H1 (cell line): ENCODE measurements around the gene TMEM79. TPM values are rescaled to one million over a fixed set of nuclear protein-coding genes. Genes with fewer than 3 reads are reported as not detected.

Experiments used
- ASH2L ChIP-seq: fragments of 200-600, 300-600 bp; sonication (generic); IDR thresholded peaks from one replicate; pipeline ENCODE4 v1.7.1; 2017; ENCODE audit warnings: low read length
- CHD7 ChIP-seq: fragments of 300-600 bp; sonication (generic); IDR thresholded peaks from 2 replicates; pipeline ENCODE4 v1.7.1; 2012; ENCODE audit warnings: low read length, moderate library complexity, mild to moderate bottlenecking, inconsistent platforms; ENCODE audit not compliant: insufficient replicate concordance
- FOSL1 ChIP-seq: IDR thresholded peaks from 2 replicates; pipeline ENCODE4 v1.6.1; 2011; ENCODE audit warnings: mild to moderate bottlenecking, low read depth, low read length, moderate library complexity; ENCODE audit not compliant: insufficient read depth
- SIN3A ChIP-seq, 2 experiments: IDR thresholded peaks in 1 of 2; conservative IDR thresholded peaks in 1 of 2; 2 replicates each; pipeline ENCODE4 v1.6.1; 2011 to 2012; ENCODE audit warnings: low read length in 2 of 2, improper control_type of control experiment in 1 of 2, low read depth in 1 of 2, mild to moderate bottlenecking in 1 of 2
- TAF7 ChIP-seq: optimal IDR thresholded peaks from 2 replicates; pipeline ENCODE3; 2011; ENCODE audit warnings: low read depth, mild to moderate bottlenecking, inconsistent platforms, low read length, moderate library complexity, borderline replicate concordance
- TBP ChIP-seq: IDR thresholded peaks from 2 replicates; pipeline ENCODE4 v1.6.1; 2011; ENCODE audit warnings: low read depth, low read length, improper control_type of control experiment
- TEAD4 ChIP-seq: IDR thresholded peaks from 2 replicates; pipeline ENCODE4 v1.6.1; 2012; ENCODE audit warnings: low read depth, low read length, inconsistent platforms, mixed read lengths
- polyA plus RNA-seq, 7 experiments: library from polyadenylated mRNA; depleted of rRNA in 3 of 7; stranded (reverse) in 5 of 7; unstranded in 2 of 7; fragments of >200 nt in 5 of 7; fragments of 200-250 nt in 2 of 7; gene quantifications; 1 replicate in 5 of 7; 2 replicates in 1 of 7; 4 replicates in 1 of 7; pipeline versions ENCODE4 v1.2.1 to v1.2.3, GENCODE V29; 2011 to 2013; ENCODE audit warnings: missing spikeins in 2 of 7, mixed read lengths in 2 of 7
- total RNA-seq: library from RNA; stranded (reverse); fragmentation: NEBNext Ultra II Directional; extraction: Animal tissue kit (Norgen Biotek cat#: 25700); gene quantifications from 2 replicates; pipeline ENCODE4 v1.2.1, GENCODE V29; 2021
- TF ChIP-seq, protein P1 (sequence below): IDR thresholded peaks from 2 replicates; pipeline ENCODE4 v1.6.1; 2012; ENCODE audit warnings: low read length, inconsistent platforms

TMEM79 gene
- total and polyA plus RNA-seq, 2 of the 8 experiments (the other 6 are each of a cell fraction or from before 2014, with no cell fraction given): 2.1 to 2.3 TPM

DNA sequence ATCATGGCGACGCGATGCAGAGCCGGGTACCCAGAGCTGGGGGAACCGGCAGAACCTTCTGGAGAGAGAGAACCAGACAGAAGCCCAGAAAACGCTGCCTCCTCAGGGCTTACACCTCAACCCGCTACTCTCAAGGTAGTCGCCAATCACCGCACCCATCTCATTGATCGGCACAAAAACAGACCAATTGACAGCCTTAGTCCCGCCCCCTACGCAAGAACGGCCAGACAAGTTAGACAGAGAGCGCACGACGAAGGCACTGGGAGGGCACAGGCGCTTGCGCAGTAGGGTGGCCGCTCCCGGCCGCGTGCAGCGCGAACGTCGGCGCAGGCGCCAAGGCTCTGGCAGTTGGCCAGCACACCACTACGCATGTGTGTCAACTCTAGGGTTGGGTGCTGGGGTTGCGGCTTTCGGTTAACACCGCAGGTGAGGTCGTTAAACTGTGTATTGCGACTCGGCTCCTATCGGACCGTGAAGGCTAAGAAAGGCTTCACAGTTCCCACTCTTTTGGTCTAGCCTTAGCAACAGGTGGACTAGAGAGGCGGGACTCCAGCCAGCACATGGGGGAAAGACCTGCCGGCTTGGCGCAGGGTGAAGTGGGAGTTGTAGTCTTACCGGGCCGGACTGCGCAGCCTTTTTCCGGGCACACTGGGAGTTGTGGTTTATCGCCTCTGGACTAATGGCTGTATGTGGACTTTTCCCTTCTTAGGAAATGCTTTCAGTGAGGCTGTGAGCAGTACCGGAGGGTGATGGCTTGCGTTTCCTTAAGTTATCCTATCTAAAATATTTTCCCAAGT, 54.3 kb downstream of the TMEM79 start, which contains the start of the genes CCT3 and TSACC (continued):
- TF ChIP-seq SIN3A (conservative IDR thresholded peaks at IDR 0.05 in 1 of 2, IDR thresholded peaks at IDR 0.05 in 1 of 2; ENCODE audit: low read depth in 1 of 2, low read length in 2 of 2): peak; percentile 93 to 94
- TF ChIP-seq, protein P1, sequence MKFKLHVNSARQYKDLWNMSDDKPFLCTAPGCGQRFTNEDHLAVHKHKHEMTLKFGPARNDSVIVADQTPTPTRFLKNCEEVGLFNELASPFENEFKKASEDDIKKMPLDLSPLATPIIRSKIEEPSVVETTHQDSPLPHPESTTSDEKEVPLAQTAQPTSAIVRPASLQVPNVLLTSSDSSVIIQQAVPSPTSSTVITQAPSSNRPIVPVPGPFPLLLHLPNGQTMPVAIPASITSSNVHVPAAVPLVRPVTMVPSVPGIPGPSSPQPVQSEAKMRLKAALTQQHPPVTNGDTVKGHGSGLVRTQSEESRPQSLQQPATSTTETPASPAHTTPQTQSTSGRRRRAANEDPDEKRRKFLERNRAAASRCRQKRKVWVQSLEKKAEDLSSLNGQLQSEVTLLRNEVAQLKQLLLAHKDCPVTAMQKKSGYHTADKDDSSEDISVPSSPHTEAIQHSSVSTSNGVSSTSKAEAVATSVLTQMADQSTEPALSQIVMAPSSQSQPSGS: no peak
- no peak for TF ChIP-seq ASH2L
- TF ChIP-seq FOSL1: 0 out of 2 replicates have a peak, but pooled peaks have one; percentile 18
- no peak for TF ChIP-seq CHD7
- peak; percentile 68 for TF ChIP-seq TAF7
- peak; percentile 85 for TF ChIP-seq TBP
- no peak for TF ChIP-seq TEAD4
